Measurements from ENCODE around the gene ATXN7L1. TPM values are rescaled to one million over a fixed set of nuclear protein-coding genes. Genes with fewer than 3 reads are reported as not detected.
A peak's percentile ranks its signal among the peaks of the same experiment; 100 is the strongest.

The ATXN7L1 gene
- total and polyA plus RNA-seq, 8 donors, result 13.0 to 15.5 (median 13.8) TPM

DNA sequence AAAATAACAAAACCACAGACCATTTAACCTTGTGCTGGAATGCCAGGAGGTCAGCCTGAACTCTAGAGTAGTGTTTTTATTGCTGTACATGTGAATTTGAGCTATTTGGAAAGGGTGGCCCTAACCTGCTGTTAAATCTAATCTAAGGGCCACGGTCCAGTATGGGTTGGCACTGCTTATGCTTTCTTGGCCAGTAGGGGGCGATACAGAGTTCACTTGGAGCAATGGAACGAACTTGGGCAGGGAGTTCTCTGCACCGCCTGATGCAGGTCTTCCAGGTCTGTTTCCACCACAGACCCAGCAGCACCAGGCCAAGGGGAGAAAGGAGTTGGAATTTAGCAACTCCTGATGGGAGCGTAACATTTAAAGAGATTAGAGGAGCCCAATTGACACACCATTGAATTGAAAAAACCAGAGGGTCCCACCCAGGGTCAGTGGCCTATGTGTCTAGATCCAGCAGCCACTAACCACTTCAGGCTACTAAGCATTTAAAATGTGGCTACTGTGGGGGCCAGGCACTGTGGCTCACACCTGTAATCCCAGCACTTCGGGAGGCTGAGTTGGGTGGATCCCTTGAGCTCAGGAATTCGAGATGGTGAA, 219.4 kb downstream of the ATXN7L1 start:
- Histone ChIP-seq H3K36me3 (peaks cover 0 to 25% of the 10 kb centered on the region in 2 donors), H3K27ac (no peak overlapping the region), H3K9me3 (no peaks in the 10 kb centered on the region), H3K27me3 (no peaks in the 10 kb centered on the region), H3K4me3 (no peak overlapping the region), H3K4me1 (peaks cover 7 to 18% of the 10 kb centered on the region in 2 donors)
- intact Hi-C loops (cut with DNase I), result loop anchor here in 1 of 2 donors (10.0 kb wide), 1 partner anchor 388 kb away; no protein-coding TSS in a partner anchor
- ATAC-seq (peak; percentile 55), DNase-seq (no peak)
- TF ChIP-seq, protein P1, sequence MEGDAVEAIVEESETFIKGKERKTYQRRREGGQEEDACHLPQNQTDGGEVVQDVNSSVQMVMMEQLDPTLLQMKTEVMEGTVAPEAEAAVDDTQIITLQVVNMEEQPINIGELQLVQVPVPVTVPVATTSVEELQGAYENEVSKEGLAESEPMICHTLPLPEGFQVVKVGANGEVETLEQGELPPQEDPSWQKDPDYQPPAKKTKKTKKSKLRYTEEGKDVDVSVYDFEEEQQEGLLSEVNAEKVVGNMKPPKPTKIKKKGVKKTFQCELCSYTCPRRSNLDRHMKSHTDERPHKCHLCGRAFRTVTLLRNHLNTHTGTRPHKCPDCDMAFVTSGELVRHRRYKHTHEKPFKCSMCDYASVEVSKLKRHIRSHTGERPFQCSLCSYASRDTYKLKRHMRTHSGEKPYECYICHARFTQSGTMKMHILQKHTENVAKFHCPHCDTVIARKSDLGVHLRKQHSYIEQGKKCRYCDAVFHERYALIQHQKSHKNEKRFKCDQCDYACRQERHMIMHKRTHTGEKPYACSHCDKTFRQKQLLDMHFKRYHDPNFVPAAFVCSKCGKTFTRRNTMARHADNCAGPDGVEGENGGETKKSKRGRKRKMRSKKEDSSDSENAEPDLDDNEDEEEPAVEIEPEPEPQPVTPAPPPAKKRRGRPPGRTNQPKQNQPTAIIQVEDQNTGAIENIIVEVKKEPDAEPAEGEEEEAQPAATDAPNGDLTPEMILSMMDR (IDR thresholded peaks at IDR 0.05), result peak; percentile 57 to 83

DNA sequence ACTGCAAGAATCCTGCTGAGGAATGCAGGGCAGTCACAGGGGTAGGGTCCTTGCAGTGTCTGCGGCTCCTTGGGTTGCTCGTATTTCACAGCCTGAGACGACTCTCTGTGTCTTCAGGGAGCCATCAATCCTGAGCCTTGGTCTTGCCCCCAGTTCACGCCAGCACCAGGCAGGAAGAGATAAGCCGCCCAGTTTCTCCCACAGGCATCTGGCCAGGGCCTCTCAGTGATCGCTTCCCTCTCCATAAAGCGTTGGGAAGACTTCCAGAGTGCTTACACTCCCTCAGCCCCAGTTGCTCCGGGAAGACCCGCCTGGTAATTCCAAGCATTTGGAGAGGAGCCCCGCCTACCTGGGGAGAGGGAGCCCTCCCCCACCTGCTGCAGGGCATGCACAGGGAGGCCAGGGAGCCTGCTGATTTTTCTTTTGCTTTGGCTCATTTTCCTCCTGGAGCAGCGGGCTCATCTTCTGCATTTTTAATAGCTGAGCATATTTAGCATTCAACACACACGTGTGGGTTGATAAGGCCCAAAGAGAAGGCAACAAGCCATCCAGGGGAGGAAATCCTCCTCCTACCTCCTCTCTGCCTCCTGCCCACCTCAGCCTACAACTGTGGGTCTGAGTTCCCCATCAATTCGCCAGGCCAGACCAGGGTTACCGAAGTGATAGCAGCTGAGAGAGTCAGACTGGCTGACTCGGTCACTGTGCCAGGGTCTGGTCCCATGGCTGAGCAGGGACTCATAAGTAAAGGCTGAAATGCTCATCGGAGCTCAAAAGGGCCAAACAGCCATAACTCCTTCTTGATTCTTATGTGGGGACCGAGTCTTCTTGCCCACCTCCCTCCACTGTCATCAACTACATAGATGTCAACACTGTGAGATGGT, 220.7 kb downstream of the ATXN7L1 start:
- Histone ChIP-seq H3K36me3 (peaks cover 0 to 28% of the 10 kb centered on the region in 2 donors), H3K4me3 (no peak overlapping the region), H3K27me3 (no peaks in the 10 kb centered on the region), H3K27ac (no peak overlapping the region), H3K9me3 (no peaks in the 10 kb centered on the region), H3K4me1 (peaks cover 7 to 18% of the 10 kb centered on the region in 2 donors)
- DNase-seq (peak in 2 of 4 donors; percentile 53 to 55), ATAC-seq (peak; percentile 67)
- intact Hi-C loops (cut with DNase I), result loop anchor here in 1 of 2 donors (10.0 kb wide), 1 partner anchor 389 kb away; no protein-coding TSS in a partner anchor
- TF ChIP-seq, protein P1 (IDR thresholded peaks at IDR 0.05), result no peak

DNA sequence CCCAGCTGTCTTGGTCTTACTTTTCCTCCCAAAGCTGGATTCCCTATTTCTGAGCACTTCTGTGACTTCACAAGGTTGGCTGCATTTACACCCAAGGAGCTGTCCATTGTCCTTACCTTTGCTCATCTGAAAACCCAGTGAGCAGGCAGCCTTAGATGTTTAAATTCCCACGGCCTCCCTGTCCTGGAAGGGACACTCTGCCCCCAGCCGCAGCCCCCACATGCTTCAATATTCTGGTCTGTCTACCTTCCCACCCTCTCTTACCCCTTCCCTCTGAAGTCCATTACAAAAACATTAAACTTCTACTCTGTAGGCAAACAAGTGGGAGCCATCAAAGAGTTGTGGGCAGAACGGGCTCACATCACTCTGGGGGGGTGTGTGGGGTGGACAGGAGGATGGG, 221.3 kb downstream of the ATXN7L1 start:
- DNase-seq, result no peak
- peak; percentile 47 for ATAC-seq
- intact Hi-C loops (cut with DNase I), result loop anchor here in 1 of 2 donors (10.0 kb wide), 1 partner anchor 390 kb away; no protein-coding TSS in a partner anchor
- no peaks in the 10 kb centered on the region for H3K27me3 ChIP-seq
- H3K36me3 ChIP-seq, result peaks cover 0 to 29% of the 10 kb centered on the region in 2 donors
- H3K4me3 ChIP-seq, result no peak overlapping the region
- H3K27ac ChIP-seq, result no peak overlapping the region
- TF ChIP-seq, protein P1 (IDR thresholded peaks at IDR 0.05), result no peak
- H3K9me3 ChIP-seq, result no peaks in the 10 kb centered on the region
- H3K4me1 ChIP-seq, result peaks cover 7 to 18% of the 10 kb centered on the region in 2 donors

DNA sequence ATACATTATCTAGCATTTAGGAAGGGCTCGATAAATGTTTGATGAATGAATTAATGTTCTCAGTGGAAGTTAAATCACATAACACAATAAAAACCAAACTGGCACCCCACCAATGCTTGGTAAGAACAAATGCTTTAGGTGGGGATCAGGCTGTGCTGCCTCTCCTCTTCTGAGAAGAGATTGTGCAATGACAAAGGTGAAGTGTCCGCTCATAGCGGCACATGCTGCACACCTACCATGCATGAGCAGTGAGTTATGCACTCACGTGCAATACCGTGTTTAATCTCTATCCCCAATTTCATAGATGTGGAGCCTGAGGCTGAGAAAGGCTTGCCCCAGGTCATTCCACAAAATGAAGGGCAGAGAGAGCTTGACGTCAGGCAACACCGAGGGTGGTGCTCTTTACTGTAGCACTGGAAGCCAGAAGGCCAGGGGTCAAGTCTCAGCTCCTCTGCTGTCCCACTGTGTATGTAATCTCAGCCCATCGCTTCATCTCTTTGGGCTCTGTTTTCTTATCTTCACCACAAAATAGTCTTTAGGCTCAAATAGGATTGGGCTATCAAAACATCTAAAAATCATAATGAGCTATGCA, 222.2 kb downstream of the ATXN7L1 start:
- H3K27me3 ChIP-seq, result no peaks in the 10 kb centered on the region
- peaks cover 0 to 29% of the 10 kb centered on the region in 2 donors for H3K36me3 ChIP-seq
- DNase-seq, result no peak
- TF ChIP-seq, protein P1 (IDR thresholded peaks at IDR 0.05), result no peak
- H3K4me1 ChIP-seq, result peaks cover 7 to 21% of the 10 kb centered on the region in 2 donors
- H3K9me3 ChIP-seq, result no peaks in the 10 kb centered on the region
- intact Hi-C loops (cut with DNase I), result loop anchor here in 1 of 2 donors (10.0 kb wide), 1 partner anchor 391 kb away; no protein-coding TSS in a partner anchor
- H3K27ac ChIP-seq, result no peak overlapping the region
- no peak for ATAC-seq
- H3K4me3 ChIP-seq, result no peak overlapping the region

All from left lung (tissue), 10 donors.